ENCODE data around the gene RPN2. TPM values are rescaled to one million over a fixed set of nuclear protein-coding genes. Genes with fewer than 3 reads are reported as not detected.
A peak's percentile ranks its signal among the peaks of the same experiment; 100 is the strongest.

The RPN2 gene
- total RNA-seq, 1 donor from 2014 or later = 168 TPM

GRCh38 chr20:37198932-37199660 lies 20.0 kb downstream of the RPN2 start:
- no peak for TF ChIP-seq CTCF (IDR thresholded peaks at IDR 0.05)
- peaks cover 25% of the 10 kb centered on the region for H3K36me3 Mint-ChIP-seq (ENCODE audit: unreplicated experiment)
- H3K27me3 Mint-ChIP-seq (ENCODE audit: unreplicated experiment) = no peaks in the 10 kb centered on the region
- H3K27ac Mint-ChIP-seq (ENCODE audit: unreplicated experiment) = no peak overlapping the region
- no peak overlapping the region for H3K4me3 Mint-ChIP-seq (ENCODE audit: unreplicated experiment)
- no peak for DNase-seq (ENCODE audit: extremely low spot score, unreplicated experiment)
- peaks cover 18% of the 10 kb centered on the region for H3K4me1 Mint-ChIP-seq (ENCODE audit: unreplicated experiment)
- H3K9me3 Mint-ChIP-seq (ENCODE audit: unreplicated experiment) = no peaks in the 10 kb centered on the region

GRCh38 chr20:37200376-37200775 lies 21.2 kb downstream of the RPN2 start:
- Mint-ChIP-seq H3K9me3 (ENCODE audit: unreplicated experiment) (no peaks in the 10 kb centered on the region), H3K4me1 (ENCODE audit: unreplicated experiment) (peaks cover 18% of the 10 kb centered on the region)

GRCh38 chr20:37200926-37201826 lies 22.0 kb downstream of the RPN2 start:
- peak overlapping the region; percentile 82 for H3K27ac Mint-ChIP-seq (ENCODE audit: unreplicated experiment)
- no peak for DNase-seq (ENCODE audit: extremely low spot score, unreplicated experiment)
- TF ChIP-seq CTCF (IDR thresholded peaks at IDR 0.05) = no peak
- H3K27me3 Mint-ChIP-seq (ENCODE audit: unreplicated experiment) = no peaks in the 10 kb centered on the region
- no peak overlapping the region for H3K4me3 Mint-ChIP-seq (ENCODE audit: unreplicated experiment)
- peaks cover 15% of the 10 kb centered on the region for H3K4me1 Mint-ChIP-seq (ENCODE audit: unreplicated experiment)
- H3K36me3 Mint-ChIP-seq (ENCODE audit: unreplicated experiment) = peaks cover 41% of the 10 kb centered on the region
- H3K9me3 Mint-ChIP-seq (ENCODE audit: unreplicated experiment) = no peaks in the 10 kb centered on the region

More at GRCh38 chr20:37200376-37200775, 21.2 kb downstream of the RPN2 start:
- Mint-ChIP-seq H3K4me3 (ENCODE audit: unreplicated experiment) (no peak overlapping the region), H3K27ac (ENCODE audit: unreplicated experiment) (no peak overlapping the region), H3K27me3 (ENCODE audit: unreplicated experiment) (no peaks in the 10 kb centered on the region), H3K36me3 (ENCODE audit: unreplicated experiment) (peaks cover 37% of the 10 kb centered on the region)
- TF ChIP-seq CTCF (IDR thresholded peaks at IDR 0.05) = no peak
- DNase-seq (ENCODE audit: extremely low spot score, unreplicated experiment) = no peak

DNA sequence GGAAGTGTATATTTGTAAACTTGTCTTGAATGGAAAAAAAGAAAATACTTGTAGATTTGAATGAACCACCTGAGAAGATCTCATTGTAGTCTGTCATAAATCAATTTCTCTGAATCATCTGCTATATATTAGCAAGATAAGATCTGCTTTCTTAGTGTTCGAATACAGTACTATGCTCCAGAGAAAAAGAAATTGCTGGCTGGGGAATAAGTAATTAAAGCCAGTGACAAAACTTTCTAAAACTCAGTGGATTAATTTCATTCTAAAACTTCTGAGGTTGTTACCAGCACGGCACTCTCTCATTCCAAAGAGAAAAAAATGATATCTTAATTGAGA lies 22.7 kb downstream of the RPN2 start:
- DNase-seq (ENCODE audit: extremely low spot score, unreplicated experiment) = no peak
- Mint-ChIP-seq H3K4me1 (ENCODE audit: unreplicated experiment) (peaks cover 15% of the 10 kb centered on the region), H3K4me3 (ENCODE audit: unreplicated experiment) (no peak overlapping the region), H3K36me3 (ENCODE audit: unreplicated experiment) (peaks cover 44% of the 10 kb centered on the region), H3K27ac (ENCODE audit: unreplicated experiment) (peak overlapping the region; percentile 82), H3K9me3 (ENCODE audit: unreplicated experiment) (no peaks in the 10 kb centered on the region), H3K27me3 (ENCODE audit: unreplicated experiment) (no peaks in the 10 kb centered on the region)
- TF ChIP-seq CTCF (IDR thresholded peaks at IDR 0.05) = no peak
